Iris pigment epithelial cell (primary cell): ENCODE data around the gene PTPRK.

Source experiments
- DNase-seq: peaks from one replicate; pipeline ENCODE4 v3.0.0-alpha.2; 2011; ENCODE audit warnings: low read depth

PTPRK gene

DNA sequence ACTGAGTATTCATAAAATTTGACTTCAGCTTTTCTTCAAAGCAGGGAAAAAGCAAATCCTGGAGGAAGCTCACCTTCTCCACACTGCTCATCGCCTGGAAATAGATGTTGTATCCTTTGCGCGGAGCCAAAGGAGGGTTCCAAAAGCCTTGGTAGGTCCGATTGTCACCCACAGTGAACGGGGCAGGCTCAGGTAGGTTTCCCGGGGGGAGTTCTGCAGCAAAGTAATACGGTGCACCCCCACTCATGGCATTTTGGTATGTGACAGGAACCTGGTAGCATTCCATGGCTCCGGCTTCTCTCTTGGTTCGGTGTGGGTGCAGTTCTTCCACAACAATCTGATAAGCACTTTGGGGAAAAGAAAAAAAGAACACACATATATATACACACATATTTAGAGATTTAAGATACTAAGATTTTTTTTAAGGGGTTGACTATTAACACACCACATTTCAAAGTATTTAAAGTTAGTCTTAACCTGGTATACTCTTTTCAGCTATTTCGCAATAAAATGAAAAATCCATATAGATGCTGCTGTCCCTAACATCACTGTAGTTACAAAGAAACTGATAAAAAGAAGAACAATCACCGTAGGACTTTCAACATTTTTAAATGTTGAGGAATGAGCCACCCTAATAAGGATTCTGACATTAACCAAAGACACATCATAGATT lies 452.8 kb downstream of the PTPRK start:
- no peak for DNase-seq

DNA sequence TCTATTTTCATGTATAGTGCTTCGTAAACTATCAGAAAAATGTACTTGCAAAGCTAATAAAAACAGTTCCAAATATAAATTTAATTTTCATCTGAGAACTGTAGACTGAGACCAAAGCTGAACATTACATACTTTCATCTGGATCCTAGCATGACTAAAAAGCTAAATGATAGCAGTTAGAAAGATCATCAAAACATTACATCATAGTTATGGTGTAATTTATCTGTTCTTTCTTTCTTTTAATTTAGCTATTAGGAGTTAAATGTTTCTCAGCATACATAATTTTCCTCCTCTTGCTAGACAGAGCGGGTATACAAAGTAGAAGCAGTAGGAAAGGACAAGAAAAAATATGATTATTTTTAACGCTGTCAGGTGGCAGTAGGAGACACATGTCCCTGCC lies 455.3 kb downstream of the PTPRK start:
- no peak for DNase-seq

DNA sequence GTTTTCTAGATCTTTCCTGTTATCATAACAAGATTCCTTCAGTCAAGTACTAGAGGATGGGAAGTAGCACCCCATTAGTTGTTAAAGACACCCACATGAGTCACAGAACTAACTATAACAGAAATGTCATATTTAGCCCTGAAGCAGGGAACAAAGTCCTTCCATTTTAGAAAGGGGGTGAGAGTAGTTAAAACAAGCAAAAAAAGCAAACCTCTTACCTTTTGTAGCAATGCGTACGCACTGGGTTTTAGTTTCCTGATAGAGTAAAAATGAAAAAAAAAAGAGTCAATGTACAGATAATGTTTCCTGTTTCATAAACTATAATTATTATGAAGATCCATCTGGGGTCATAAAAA lies 455.9 kb downstream of the PTPRK start:
- no peak for DNase-seq

DNA sequence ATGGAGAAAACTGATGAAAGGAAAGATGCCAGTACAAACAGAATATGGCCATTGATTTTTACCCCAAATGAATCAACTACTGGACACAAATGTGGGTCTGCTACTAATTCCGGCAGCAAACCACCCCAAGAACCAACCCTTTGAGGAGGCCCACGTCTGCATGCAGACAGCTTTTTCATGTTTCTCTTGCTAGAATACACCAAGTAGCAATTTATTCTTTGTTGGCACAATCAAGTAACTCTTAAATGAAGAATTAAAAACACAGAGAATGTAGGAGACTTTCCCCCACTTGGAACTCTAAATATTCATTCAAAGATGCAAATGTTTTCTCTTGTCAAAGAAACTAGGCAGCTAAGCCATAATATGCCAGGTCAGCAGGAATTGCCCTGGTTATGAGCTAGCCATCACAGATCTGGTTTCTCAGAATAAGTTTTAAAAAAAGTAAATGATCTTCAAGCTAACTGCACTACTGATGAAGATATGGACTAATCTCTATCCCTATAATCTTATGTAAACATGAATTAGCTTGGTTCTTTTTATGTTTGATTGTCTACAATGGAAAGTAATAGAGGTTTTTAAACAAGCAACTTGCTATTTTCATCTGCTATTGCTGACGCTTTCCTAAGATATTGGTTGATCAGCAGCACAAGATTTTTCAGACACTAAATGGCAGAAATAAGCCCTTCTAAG lies 456.4 kb downstream of the PTPRK start:
- no peak for DNase-seq

DNA sequence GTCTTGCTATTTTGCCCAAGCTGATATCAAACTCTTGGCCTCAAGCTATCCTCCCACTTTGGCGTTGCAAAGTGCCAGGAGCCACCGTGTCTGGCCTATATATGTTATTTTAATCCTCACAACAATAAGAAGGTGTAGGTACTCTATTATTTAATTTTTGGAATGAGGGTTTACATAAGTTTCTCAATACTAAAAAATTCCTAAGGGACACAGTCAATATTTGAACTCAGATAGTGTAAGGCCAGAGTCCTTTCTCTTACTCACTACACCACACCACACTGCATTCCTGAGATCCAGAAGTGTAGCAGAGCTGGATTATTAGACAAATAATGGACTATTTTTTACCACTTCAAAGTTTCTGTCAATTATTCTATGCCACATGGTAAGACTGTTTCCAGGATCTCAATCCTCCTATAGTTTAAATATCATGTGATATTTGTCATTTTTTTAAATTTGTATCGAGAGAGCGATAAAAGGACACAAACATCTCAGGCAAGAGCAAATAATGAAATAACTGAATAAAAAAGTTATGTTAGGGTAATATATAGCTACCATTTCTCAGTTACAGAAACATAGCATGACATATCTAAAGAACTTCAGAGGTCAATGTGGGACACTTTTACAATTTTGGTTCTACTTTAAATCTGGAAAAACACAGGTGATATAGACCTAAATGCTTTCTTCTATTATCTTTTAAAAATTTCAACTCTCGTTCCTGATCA lies 457.4 kb downstream of the PTPRK start:
- peak; percentile 17 for DNase-seq

DNA sequence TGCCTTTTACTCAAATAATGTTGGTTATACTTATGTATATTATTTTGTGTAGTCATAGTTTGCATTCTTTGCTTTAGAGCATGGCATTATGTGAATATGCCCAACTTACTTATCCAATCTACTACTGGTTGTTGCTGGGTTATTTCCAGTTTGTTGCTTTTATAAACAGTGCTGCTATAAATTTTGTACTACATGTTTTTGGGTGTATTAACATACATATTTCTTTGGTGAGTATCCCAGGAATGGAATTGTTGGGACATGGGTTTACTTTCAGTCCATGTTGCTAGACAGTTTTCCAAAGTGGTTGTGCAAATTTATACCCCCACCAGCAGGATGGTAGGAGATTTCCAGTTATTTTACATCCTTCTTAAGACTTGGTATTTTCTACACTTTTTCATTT lies 462.5 kb downstream of the PTPRK start:
- peak; percentile 2 for DNase-seq

DNA sequence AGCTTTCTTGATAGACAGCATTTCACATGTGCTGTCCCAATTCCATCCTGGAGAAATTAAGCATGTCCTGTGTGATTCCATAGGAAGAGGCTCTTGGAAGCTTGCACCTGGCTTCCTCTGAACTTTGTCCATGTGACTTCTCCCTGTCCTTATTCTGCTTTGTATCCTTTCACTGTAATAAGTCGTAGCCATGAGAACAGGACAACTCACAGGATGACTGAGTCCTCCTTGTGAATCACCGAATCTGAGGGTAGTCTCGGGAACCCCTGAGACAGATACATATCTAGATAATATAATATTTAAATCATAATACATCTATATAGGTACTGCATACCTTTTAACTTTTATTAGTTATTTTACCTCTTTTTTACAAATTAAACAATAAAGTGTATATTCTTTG lies 462.9 kb downstream of the PTPRK start:
- no peak for DNase-seq

DNA sequence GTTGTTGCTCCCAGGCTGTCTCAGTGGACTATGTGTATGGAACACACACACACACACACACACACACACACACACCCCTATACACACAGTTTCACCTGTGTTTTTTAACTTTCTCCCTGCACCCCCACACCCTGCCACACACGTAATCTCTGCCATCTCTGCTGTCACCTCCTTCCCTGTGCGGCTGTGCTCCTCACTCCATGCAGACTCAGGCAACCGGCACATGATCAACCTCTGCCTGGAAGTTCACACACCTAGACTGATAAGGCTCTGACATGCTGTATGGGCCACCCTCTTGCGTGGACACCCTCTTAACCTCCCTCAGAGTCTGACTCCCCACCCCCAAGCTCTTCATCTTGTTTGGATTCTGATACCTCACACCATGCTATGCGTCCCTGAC lies 467.3 kb downstream of the PTPRK start:
- no peak for DNase-seq

DNA sequence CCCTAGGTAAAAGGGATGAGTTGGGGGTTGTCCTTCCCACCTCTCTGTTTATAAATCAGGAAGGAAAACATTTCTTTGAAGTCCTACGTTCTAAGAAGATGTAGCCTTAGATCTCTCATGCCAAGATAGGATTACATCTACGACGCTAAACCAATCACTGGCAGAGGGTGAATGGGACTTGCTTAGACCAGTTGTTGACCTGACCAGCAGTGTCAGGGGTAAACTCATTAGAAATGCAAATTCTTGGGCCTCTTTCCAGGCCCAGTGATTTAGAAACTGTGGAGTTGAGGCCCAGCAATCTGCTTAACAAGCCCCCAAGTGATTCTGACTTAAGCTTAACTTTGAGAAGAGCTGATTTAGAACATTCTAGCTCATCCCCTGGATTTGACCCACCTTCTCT lies 472.4 kb downstream of the PTPRK start:
- no peak for DNase-seq

DNA sequence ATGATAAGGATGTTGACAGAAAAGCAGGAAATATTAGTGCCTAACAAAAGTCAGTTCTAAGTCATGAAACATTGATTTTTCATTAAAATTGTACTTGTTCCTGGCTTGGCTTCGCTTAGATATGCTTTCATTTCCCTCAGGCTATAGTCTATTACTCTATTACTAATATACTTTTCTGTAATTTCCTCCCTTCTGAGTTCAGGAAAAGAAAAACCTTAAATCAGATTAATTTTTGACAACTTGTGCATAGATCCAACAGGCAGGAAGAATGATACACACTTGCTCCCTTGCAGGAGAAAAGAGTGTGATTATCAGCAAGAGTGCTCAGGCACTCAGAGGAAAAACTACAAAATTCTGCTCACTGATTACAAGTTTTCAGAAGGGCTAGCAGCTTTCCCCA lies 474.4 kb downstream of the PTPRK start:
- DNase-seq, result no peak

DNA sequence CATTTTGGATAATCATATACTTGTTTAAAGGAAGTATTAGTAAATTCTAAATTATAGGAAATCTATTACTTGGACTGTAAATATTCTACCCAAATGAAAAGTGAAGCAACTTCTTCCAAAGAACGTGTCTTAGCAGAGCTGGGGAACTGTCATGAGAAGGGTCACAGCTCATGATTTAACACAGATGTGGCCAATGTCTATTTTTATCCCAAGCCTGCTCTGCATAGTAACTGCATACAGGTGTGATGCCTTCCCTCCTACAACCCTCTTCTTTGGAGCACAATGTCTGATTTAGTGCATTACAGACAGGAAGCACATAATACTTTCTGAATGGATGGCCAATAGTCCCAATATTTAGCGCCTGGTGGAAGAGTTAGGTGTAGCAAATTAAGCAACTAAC lies 480.9 kb downstream of the PTPRK start:
- no peak for DNase-seq

DNA sequence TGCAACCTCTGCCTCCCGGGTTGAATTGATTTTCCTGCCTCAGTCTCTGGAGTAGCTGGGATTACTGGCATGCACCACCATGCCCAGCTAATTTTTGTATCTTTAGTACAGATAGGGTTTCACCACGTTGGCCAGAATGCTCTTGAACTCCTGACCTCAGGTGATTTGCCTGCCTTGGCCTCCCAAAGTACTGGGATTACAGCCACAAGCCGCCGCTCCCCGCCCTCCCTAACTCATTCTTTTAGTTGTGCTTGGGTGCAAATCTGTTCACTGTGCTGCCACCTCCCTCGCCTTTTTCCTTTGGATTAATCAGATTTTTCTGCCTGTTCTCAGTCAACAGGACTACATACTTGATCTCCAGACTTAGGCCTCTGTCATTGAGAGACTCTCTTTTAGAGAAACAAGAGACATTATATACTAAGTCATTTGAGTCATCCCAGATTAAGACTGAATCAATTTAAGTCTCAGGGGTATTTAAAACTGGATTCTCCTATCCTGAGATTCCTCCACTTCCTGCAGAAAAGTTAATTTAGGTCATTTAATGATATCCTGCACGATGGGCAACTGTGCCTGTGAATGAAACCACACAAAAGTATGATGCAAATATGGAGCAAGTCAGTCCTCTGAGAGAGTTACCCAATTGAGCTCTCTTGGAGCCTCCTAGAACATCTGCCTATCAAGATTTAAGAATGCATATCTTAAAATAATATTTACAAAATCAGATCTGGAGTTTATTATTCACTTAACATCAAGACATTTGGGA lies 483.4 kb downstream of the PTPRK start:
- peak; percentile 5 for DNase-seq

DNA sequence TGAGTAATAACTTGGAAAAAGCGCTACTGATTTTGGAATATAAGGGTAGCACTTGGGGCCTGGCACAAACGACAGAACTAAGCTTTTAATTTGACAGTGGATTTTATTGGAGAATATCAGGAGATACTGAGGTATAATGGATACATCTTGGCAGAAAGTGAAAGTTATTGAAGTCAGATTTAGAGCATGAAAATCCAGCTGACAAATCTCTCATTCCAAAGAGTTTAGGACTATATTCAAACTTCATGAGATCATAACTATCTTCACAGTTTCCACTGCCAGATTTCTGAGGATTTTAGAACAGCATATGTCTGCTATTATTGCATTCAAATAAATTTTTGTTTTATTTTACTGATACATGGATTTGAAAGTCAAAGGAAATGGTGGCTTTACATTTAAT lies 487.2 kb downstream of the PTPRK start:
- no peak for DNase-seq

DNA sequence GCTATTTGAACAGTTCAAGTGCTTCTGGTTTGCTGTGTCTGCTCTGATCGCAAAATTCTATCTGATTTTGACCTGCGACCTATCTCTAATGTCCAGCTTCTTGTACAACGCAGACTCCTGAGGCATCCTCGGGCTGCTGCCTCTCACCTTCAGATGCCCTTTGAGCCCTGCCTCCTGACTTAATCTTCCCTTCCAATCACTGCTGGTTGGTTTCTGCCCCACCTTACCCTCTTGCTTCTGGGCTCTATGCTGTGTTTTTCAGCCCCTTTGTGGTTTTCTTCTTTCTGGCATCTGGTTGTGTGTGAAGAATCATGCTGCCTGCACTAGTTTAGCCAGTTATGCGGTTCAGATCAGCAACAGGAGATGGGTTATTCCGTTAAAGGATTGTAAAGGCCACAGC lies 488.4 kb downstream of the PTPRK start:
- no peak for DNase-seq

DNA sequence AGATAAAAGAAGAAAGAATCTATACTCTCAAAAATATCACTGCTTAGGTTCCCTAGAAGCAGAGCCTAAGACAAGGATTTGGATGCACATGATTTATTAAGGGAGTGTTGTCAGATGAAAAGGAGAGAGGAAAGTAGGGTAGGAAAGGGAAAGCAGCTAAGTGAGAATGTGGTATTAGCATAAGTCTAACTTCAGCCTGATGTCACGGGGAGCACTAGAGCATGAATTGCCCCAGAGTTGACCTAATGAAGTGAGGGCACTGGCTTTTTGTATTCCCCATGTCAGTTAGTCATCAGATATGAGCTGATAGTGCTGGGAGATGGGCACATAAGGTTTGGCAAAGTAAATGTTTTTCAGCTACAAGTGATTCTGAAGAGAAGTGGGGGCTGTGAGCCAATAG lies 490.6 kb downstream of the PTPRK start:
- no peak for DNase-seq

DNA sequence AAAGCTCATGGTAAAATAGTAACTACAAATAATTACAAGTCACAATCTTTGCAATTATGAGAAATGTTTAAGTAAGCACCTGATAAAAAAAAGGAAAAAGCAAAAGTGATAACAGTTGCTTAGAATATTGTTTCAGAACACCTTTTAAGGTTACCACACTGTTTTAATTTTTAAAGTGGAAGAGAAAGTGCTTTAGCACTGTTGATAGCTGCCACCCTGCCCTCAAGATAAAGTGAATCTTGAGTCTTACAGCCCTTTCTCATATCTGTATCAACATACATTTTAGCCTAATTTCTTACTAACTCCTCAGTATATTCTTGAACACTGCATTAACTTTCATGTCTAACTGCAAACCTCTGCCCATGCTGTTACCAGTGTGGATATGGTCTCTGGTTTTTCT lies 492.2 kb downstream of the PTPRK start:
- no peak for DNase-seq

DNA sequence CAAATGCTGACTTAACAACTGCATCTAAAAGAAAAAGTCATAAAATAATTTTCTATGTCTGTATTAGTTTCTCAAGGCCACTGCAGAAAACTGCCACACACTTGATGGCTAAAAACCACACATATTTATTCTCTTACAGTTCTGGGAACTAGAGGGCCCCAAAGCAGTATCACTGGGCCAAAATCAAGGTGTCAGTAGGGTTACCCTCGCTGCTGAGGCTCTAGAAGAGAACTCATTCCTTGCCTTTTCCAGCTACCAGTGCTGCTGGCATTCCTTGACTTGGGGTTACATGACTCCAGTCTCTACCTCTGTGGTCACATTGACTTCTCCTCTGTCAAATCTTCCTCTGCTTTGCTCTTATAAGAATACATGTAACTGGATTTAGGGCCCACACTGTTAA lies 494.9 kb downstream of the PTPRK start:
- no peak for DNase-seq

DNA sequence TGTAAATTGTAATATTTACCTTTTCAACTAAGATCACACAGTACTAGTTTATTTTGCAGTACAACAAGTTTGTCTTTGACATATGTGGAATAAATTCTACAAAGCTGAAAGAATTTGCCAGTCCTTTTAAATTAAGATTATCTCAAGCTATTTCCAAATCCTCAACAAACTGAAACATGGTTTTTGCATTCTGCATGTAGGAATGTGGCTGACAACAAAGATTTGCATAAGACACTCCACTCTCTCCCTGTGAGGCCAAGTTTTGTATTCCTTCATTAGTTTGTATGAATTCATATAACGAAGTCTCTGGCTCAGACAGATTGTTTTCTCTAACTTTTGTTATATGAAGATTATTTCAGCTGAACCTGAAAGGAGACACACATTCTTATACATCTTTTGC lies 495.4 kb downstream of the PTPRK start:
- no peak for DNase-seq

DNA sequence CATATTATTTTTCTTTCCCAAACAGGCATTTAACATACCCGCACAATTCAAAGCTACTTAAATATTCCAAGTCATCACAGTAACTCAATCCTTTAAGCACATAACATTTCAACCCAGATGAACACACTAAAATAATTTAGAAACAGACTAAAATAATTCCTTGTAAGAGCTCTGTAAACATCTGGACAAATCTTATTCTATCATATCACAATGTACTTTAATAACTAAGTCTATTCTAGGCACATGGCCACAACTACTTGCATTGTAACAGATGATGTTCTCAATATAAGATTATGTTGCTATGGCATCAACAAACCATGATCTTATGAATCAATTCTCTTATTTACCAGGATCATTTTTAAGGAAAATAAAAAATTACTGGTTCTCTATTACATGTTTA lies 496.4 kb downstream of the PTPRK start:
- no peak for DNase-seq

DNA sequence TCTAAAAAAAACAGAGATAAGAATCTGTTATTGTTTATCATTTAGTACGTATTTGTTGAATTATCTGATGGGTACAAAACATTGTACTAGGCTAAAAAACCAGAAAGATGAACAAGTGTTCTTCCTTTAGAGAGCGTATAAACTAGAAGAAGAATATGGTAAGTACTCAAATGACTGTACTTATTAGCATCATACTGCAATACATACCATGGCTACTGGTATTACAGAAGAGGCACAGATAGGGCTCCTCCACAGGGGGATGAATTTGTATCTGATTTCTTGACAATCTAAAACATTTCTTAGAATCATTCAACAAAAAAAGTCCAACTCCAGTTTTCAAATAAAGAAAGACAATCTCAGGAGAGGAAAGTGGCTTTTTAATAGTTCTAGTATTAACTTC lies 501.6 kb downstream of the PTPRK start:
- DNase-seq, result no peak

DNA sequence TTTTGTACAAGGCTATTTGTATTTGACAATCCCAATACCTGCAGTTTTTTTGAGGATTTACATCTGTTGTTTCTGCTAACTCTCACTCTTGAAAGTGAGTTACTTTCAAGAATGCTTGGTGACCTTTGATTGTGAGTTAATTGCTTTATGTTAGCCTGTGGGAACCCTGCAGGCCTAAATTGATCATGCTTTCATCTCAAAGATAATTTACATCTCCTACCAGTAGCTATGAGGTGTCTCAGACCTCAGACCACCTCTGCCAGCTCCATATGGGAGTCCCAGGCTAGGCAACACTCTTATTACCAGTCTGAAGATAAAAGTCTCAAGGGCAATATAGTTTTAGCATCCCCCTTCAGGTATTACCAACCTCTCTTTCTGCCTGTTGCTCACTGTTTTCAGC lies 503.1 kb downstream of the PTPRK start:
- no peak for DNase-seq

DNA sequence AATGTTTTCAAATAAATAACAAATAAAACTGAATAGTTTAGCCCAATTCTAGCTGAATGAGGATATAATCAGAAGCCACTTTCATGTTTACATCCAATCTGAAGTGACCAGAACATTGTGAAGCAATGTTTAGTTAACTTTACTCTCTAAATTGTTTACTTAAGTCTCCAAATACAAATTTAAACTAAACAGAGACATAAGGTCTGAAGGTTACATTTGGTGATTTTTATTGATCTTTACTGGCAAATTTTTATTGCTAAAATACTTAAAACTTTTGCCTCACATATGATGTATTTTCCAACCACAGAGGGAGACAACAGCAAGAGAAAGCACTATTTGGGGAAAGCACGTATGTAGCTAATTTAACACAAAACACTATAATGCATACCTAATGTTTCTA lies 512.7 kb downstream of the PTPRK start:
- DNase-seq, result no peak

DNA sequence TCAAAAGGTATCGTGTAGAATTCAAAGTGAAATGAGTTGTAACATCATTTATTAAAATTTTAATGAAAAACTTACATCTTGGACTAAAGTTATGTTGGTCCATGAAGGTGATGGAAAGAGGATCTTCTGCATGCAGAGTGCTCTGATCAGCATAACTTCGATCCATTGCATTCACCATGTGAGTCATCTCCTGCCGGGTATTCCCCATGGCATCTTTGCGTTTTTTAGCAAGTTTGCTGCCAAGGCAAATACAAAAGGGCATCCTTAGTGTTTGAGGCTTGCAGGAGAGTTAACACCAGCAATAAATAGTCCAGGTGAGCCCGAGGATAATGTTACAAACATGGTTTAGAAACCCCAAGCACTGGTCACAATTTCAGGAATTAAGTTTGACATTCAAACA lies 515.4 kb downstream of the PTPRK start:
- peak; percentile 18 for DNase-seq
